GM12878 (cell line): ENCODE results near the gene ZNF451. TPM values are rescaled to one million over a fixed set of nuclear protein-coding genes. Genes with fewer than 3 reads are reported as not detected.

Experiments
- ATAC-seq: fragments of 200-7000 bp; cut with Tn5 transposase; 3 replicates; pipeline ENCODE4 v1.9.1; 2020; ENCODE audit warnings: mild to moderate bottlenecking, moderate library complexity
- BruUV-seq: library from RNA; stranded (reverse); fragments of 400-500 nt; replicated peaks from 2 replicates; lab custom pipeline; 2021; lab: Mats Ljungman, UMichigan
- CTCF ChIA-PET: fragments of 300-600 bp; sonication (Branson Sonifier 250); formaldehyde crosslinking; extraction: SDS; loops from one replicate; lab custom pipeline; 2021; ENCODE audit warnings: inconsistent platforms; lab: Yijun Ruan, JAX
- POLR2A ChIA-PET: fragments of 350-600 bp; formaldehyde crosslinking; extraction: SDS; loops from one replicate; lab custom pipeline; 2021; ENCODE audit warnings: inconsistent platforms; lab: Charles Lee
- RAD21 ChIA-PET: fragments of 300-600 bp; sonication (Branson Sonifier 250); formaldehyde crosslinking; loops from one replicate; lab custom pipeline; 2023; ENCODE audit warnings: antibody characterized with exemption; ENCODE audit not compliant: unreplicated experiment; lab: Charles Lee
- SMC1A ChIA-PET: fragments of 300-600 bp; sonication (Branson Sonifier 250); formaldehyde crosslinking; loops from one replicate; lab custom pipeline; 2023; ENCODE audit not compliant: unreplicated experiment, uncharacterized antibody; lab: Charles Lee
- DNase-seq: peaks from one replicate; pipeline ENCODE4 v3.0.0-alpha.2; 2011; ENCODE audit warnings: low read depth, low spot score
- FAIRE-seq: peaks from 3 replicates; lab custom pipeline; 2011; peaks lifted over from hg19 to GRCh38; lab: Jason Lieb, UNC
- H2AFZ ChIP-seq: 2 replicates; pipeline ENCODE4 v1.6.0; 2011; ENCODE audit warnings: low read depth, low read length, control low read depth; ENCODE audit not compliant: control insufficient read depth
- H3K27ac ChIP-seq: 2 replicates; pipeline ENCODE4 v1.5.1; 2011; ENCODE audit warnings: control low read depth; ENCODE audit not compliant: control insufficient read depth, insufficient read depth
- H3K27me3 ChIP-seq, 2 experiments: replicated peaks in 1 of 2; 2 replicates each; pipeline versions ENCODE4 v1.6.0 to v1.6.1; 2011; ENCODE audit warnings: low read length in 1 of 2; ENCODE audit not compliant: control insufficient read depth in 2 of 2, insufficient read depth in 2 of 2
- H3K36me3 ChIP-seq, 2 experiments: 2 replicates each; pipeline ENCODE4 v1.5.1; 2011; ENCODE audit warnings: low read length in 1 of 2; ENCODE audit not compliant: control insufficient read depth in 2 of 2, insufficient read depth in 2 of 2
- H3K4me1 ChIP-seq: 2 replicates; pipeline ENCODE4 v1.6.1; 2011; ENCODE audit warnings: mild to moderate bottlenecking, low read length, moderate library complexity, mixed read lengths; ENCODE audit not compliant: control insufficient read depth, insufficient read depth
- H3K4me2 ChIP-seq: 2 replicates; pipeline ENCODE4 v1.6.0; 2011; ENCODE audit warnings: control low read depth; ENCODE audit not compliant: control insufficient read depth, insufficient read depth
- H3K4me3 ChIP-seq: fragments of 200-600 bp; sonication (generic); 2 replicates; pipeline ENCODE4 v1.5.1; 2016
- H3K79me2 ChIP-seq: 2 replicates; pipeline ENCODE4 v1.6.0; 2011; ENCODE audit warnings: low read length; ENCODE audit not compliant: control insufficient read depth, insufficient read depth
- H3K9ac ChIP-seq: 2 replicates; pipeline ENCODE4 v1.8.0; 2011; ENCODE audit warnings: low read length, control low read depth, mixed read lengths; ENCODE audit not compliant: control insufficient read depth, insufficient read depth
- H3K9me3 ChIP-seq: replicated peaks from 3 replicates; pipeline ENCODE4 v1.5.1; 2011; ENCODE audit warnings: mild to moderate bottlenecking, low read length; ENCODE audit not compliant: control insufficient read depth, insufficient read depth
- H4K20me1 ChIP-seq: 2 replicates; pipeline ENCODE4 v1.6.0; 2011; ENCODE audit not compliant: control insufficient read depth, insufficient read depth
- EGR1 ChIP-seq, 2 experiments: IDR thresholded peaks; 1 replicate in 1 of 2; 2 replicates in 1 of 2; pipeline ENCODE4 v1.6.1; 2011 to 2012; ENCODE audit warnings: low read depth in 2 of 2, low read length in 2 of 2, borderline replicate concordance in 1 of 2, mild to moderate bottlenecking in 1 of 2, moderate library complexity in 1 of 2
- EP300 ChIP-seq, 2 experiments: fragments of 150-350 bp in 1 of 2; IDR thresholded peaks; 2 replicates each; pipeline ENCODE4 v1.6.1; 2011 to 2012; ENCODE audit warnings: low read depth in 2 of 2, low read length in 2 of 2, borderline replicate concordance in 1 of 2, improper control_type of control experiment in 1 of 2, inconsistent platforms in 1 of 2; ENCODE audit not compliant: control insufficient read depth in 1 of 2
- HDAC2 ChIP-seq: fragments of 200-600 bp; sonication (generic); IDR thresholded peaks from 2 replicates; pipeline ENCODE4 v1.6.1; 2017
- POLR2AphosphoS5 ChIP-seq: IDR thresholded peaks from 2 replicates; pipeline ENCODE4 v1.6.1; 2011; ENCODE audit warnings: mild to moderate bottlenecking, low read length, inconsistent platforms
- RBBP5 ChIP-seq: fragments of 200-600 bp; sonication (generic); conservative IDR thresholded peaks from 2 replicates; pipeline ENCODE4 v1.6.1; 2016
- ZNF622 ChIP-seq: fragments of 450-650 bp; IDR thresholded peaks from 2 replicates; pipeline ENCODE4 v1.6.1; 2017; ENCODE audit warnings: mild to moderate bottlenecking, inconsistent platforms
- ZZZ3 ChIP-seq: IDR thresholded peaks from 2 replicates; pipeline ENCODE4 v1.6.1; 2011; ENCODE audit warnings: low read depth; ENCODE audit not compliant: control insufficient read depth, insufficient read length
- WGBS: methylation state at CpG from one replicate; pipeline ENCODE4 v1.1.6; 2016; ENCODE audit warnings: low lambda C conversion rate; ENCODE audit not compliant: insufficient replicate concordance, insufficient coverage; ENCODE audit errors: missing lambda C conversion rate; 5-methylcytosine and 5-hydroxymethylcytosine counted together
- in situ Hi-C: fragments of 300-500 bp; cut with MboI; formaldehyde crosslinking; loops from 9 replicates; pipeline ENCODE4 v1.14.3; 2018; ENCODE audit warnings: mixed read lengths
- intact Hi-C: fragments of 100-400 bp; cut with micrococcal nuclease; formaldehyde crosslinking; loops from one replicate; pipeline ENCODE4 v1.14.2; 2022; ENCODE audit not compliant: unreplicated experiment
- polyA plus RNA-seq, 11 experiments: library from polyadenylated mRNA; depleted of rRNA in 4 of 11; unstranded in 6 of 11; stranded (reverse) in 5 of 11; fragments of >200 nt; fragmentation: Nextera tagmentation in 4 of 11; fragmentation: Illumina TruSeq in 1 of 11; extraction: Ambion mirVana in 4 of 11; extraction: Trizol in 1 of 11; gene quantifications; 1 replicate in 1 of 11; 2 replicates in 10 of 11; pipeline versions ENCODE4 v1.2.1 to v1.2.3, GENCODE V29; 2011 to 2016; ENCODE audit warnings: inconsistent platforms in 2 of 11, missing spikeins in 2 of 11, low read depth in 1 of 11
- total RNA-seq, 4 experiments: library from RNA; depleted of rRNA in 3 of 4; stranded (reverse); fragments of >200 nt in 3 of 4; fragmentation: Illumina TruSeq in 1 of 4; extraction: Trizol in 1 of 4; gene quantifications; 2 replicates each; pipeline versions ENCODE4 v1.2.1 to v1.2.3, GENCODE V29; 2013 to 2021
- TF ChIP-seq, protein P1 (sequence below): IDR thresholded peaks from 2 replicates; pipeline ENCODE4 v1.6.1; 2012; ENCODE audit warnings: improper control_type of control experiment, low read depth, low read length; ENCODE audit not compliant: insufficient replicate concordance
- TF ChIP-seq, protein P2 (sequence below): IDR thresholded peaks from 2 replicates; pipeline ENCODE4 v1.6.1; 2011; ENCODE audit warnings: low read depth, mild to moderate bottlenecking, low read length, moderate library complexity, borderline replicate concordance; ENCODE audit errors: extremely low read depth
- TF ChIP-seq, protein P3 (sequence below): IDR thresholded peaks from 2 replicates; pipeline ENCODE4 v1.6.1; 2012; ENCODE audit warnings: low read depth, low read length, improper control_type of control experiment

Gene ZNF451
- total and polyA plus RNA-seq, 10 of the 15 experiments (the other 5 are each of a cell fraction or from before 2014, with no cell fraction given), result 6.5 to 44.4 (median 23.8) TPM

DNA sequence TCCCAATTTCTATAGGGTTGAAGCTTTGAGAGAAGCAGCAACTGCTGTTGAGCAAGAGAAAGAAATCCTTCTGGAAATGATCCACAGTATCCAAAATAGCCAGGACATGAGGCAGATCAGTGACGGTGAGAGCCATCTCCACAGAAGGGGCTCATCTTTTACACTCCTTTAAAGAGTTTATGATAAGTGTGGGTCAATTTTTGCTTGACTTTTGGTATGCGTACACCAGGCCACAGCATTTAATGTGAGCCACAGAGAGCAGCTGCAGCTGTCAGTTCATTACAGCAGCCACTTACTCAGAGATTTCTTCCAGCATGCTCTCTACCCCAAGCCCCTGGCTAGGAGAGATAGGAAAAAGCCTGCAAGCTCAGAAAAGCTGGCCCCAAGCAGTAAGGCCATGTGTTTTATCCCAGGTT is 92.0 kb downstream of the ZNF451 start:
- H2AFZ ChIP-seq, result no peak overlapping the region
- BruUV-seq, result no TSS peak
- FAIRE-seq, result no peak

DNA sequence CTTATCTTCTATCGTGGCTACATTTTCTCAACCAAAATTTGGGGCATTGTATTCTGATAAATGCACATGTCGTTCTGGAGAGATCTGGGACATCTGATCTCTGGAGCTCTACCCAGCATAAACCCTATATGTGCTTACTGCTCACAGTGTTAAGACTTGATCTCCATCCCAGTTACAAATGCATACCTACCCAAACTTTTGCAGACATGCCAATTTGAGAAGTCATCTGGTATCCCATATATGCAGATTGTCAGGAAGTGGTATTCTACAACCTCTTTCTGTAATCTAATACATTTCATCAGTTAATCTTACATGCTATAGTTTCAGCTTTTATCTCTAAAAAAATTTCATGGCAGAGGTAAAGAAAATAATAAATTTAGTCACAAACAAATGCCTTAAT is 93.3 kb downstream of the ZNF451 start:
- ATAC-seq, result no peak
- Histone ChIP-seq H2AFZ (no peak overlapping the region), H3K79me2 (peaks cover 24% of the 10 kb centered on the region), H3K36me3 (peaks cover 2 to 10% of the 10 kb centered on the region in 2 experiments; a peak in 3 of 4 replicates), H3K4me1 (no peaks in the 10 kb centered on the region), H3K27ac (no peak overlapping the region), H3K27me3 (no peaks in the 10 kb centered on the region), H4K20me1 (no peaks in the 10 kb centered on the region), H3K9me3 (no peaks in the 10 kb centered on the region), H3K9ac (no peak overlapping the region), H3K4me3 (no peak overlapping the region), H3K4me2 (no peak overlapping the region)
- WGBS, result 78% methylated on average over 2 of the region's 2 CpGs
- no TSS peak for BruUV-seq
- POLR2A ChIA-PET, result interaction anchor here (1.2 kb wide), 1 partner anchor 9 kb away, joined by 4 read pairs; no protein-coding TSS in a partner anchor
- no peak for DNase-seq
- in situ Hi-C loops (no loop called here), intact Hi-C loops (no loop called here)
- RAD21 ChIA-PET, result no interaction called here
- CTCF ChIA-PET, result interaction anchor here (0.9 to 1.5 kb wide), 2 partner anchors 11 to 279 kb away, joined by 3 to 4 read pairs; partner anchors contain the start of gene BAG2
- FAIRE-seq, result no peak
- SMC1A ChIA-PET, result interaction anchor here (0.8 to 2.3 kb wide), 3 partner anchors 12 to 245 kb away, joined by 3 to 6 read pairs (median 4); partner anchors contain the start of gene BAG2
- TF ChIP-seq, protein P1, sequence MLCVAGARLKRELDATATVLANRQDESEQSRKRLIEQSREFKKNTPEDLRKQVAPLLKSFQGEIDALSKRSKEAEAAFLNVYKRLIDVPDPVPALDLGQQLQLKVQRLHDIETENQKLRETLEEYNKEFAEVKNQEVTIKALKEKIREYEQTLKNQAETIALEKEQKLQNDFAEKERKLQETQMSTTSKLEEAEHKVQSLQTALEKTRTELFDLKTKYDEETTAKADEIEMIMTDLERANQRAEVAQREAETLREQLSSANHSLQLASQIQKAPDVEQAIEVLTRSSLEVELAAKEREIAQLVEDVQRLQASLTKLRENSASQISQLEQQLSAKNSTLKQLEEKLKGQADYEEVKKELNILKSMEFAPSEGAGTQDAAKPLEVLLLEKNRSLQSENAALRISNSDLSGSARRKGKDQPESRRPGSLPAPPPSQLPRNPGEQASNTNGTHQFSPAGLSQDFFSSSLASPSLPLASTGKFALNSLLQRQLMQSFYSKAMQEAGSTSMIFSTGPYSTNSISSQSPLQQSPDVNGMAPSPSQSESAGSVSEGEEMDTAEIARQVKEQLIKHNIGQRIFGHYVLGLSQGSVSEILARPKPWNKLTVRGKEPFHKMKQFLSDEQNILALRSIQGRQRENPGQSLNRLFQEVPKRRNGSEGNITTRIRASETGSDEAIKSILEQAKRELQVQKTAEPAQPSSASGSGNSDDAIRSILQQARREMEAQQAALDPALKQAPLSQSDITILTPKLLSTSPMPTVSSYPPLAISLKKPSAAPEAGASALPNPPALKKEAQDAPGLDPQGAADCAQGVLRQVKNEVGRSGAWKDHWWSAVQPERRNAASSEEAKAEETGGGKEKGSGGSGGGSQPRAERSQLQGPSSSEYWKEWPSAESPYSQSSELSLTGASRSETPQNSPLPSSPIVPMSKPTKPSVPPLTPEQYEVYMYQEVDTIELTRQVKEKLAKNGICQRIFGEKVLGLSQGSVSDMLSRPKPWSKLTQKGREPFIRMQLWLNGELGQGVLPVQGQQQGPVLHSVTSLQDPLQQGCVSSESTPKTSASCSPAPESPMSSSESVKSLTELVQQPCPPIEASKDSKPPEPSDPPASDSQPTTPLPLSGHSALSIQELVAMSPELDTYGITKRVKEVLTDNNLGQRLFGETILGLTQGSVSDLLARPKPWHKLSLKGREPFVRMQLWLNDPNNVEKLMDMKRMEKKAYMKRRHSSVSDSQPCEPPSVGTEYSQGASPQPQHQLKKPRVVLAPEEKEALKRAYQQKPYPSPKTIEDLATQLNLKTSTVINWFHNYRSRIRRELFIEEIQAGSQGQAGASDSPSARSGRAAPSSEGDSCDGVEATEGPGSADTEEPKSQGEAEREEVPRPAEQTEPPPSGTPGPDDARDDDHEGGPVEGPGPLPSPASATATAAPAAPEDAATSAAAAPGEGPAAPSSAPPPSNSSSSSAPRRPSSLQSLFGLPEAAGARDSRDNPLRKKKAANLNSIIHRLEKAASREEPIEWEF, result no peak
- TF ChIP-seq POLR2AphosphoS5, result no peak
- TF ChIP-seq EGR1 (IDR thresholded peaks at IDR 0.05; ENCODE audit: borderline replicate concordance in 1 of 2, low read depth in 2 of 2, low read length in 2 of 2), result no peak
- TF ChIP-seq EP300 (IDR thresholded peaks at IDR 0.05; ENCODE audit: borderline replicate concordance in 1 of 2, control insufficient read depth in 1 of 2, low read depth in 2 of 2, low read length in 2 of 2), result no peak
- TF ChIP-seq ZZZ3, result no peak
- no peak for TF ChIP-seq RBBP5
- TF ChIP-seq HDAC2, result no peak
- TF ChIP-seq, protein P2, sequence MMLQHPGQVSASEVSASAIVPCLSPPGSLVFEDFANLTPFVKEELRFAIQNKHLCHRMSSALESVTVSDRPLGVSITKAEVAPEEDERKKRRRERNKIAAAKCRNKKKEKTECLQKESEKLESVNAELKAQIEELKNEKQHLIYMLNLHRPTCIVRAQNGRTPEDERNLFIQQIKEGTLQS, result no peak

More for the DNA sequence above, 92.0 kb downstream of the ZNF451 start:
- ChIA-PET CTCF (interaction anchor here (0.7 to 1.0 kb wide), 2 partner anchors 9 kb away, joined by 3 to 4 read pairs; no protein-coding TSS in a partner anchor), POLR2A (no interaction called here), SMC1A (interaction anchor here (2.3 kb wide), 1 partner anchor 11 kb away, joined by 6 read pairs; the partner anchor contains the start of gene BAG2), RAD21 (no interaction called here)
- Histone ChIP-seq H3K36me3 (peaks cover 2 to 12% of the 10 kb centered on the region in 2 experiments; a peak in 3 of 4 replicates), H4K20me1 (no peaks in the 10 kb centered on the region), H3K4me1 (no peaks in the 10 kb centered on the region), H3K79me2 (peaks cover 36% of the 10 kb centered on the region), H3K4me2 (no peak overlapping the region), H3K27ac (no peak overlapping the region), H3K27me3 (no peaks in the 10 kb centered on the region), H3K9me3 (no peaks in the 10 kb centered on the region), H3K4me3 (no peak overlapping the region), H3K9ac (no peak overlapping the region)
- TF ChIP-seq, protein P3, sequence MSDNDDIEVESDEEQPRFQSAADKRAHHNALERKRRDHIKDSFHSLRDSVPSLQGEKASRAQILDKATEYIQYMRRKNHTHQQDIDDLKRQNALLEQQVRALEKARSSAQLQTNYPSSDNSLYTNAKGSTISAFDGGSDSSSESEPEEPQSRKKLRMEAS, result no peak
- no peak for TF ChIP-seq ZNF622
- ATAC-seq, result no peak
- WGBS, result 100% methylated on average over 2 of the region's 2 CpGs
- intact Hi-C loops (no loop called here), in situ Hi-C loops (no loop called here)
- DNase-seq, result no peak
